Activated CD4-positive, alpha-beta T cell treated with anti-CD3 and anti-CD28 coated beads, Interleukin-2, amount 50 U/mL, for 1 hour (primary cell): Measurements from ENCODE around the gene RAB24.

Experiments
- DNase-seq: peaks from one replicate; pipeline ENCODE4 v3.0.0-alpha.2; 2020

RAB24 gene

DNA sequence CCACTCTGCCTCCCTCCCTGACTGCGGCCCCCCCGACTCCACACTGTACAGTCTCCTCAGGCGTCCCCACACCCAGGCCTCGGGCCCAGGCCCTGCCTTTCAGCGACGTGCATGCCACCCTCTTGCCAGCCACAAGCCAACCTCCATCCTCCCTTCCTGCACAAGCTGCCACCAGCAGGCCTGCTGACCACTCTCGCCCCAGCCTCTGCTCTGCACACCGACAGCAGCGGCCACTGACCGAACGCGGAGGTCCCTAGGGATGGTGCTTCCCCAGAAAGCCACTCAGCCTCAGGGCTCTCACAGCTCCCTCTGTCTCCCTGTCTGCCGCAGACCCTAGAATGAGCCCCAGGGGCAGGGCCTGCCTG is 29.4 kb upstream of the RAB24 start:
- DNase-seq, result no peak

- no peak for DNase-seq
Observed at GRCh38 chr5:177332031-177332895, 28.7 kb upstream of the RAB24 start.

GRCh38 chr5:177330991-177331842 is 27.7 kb upstream of the RAB24 start:
- DNase-seq, result no peak

DNA sequence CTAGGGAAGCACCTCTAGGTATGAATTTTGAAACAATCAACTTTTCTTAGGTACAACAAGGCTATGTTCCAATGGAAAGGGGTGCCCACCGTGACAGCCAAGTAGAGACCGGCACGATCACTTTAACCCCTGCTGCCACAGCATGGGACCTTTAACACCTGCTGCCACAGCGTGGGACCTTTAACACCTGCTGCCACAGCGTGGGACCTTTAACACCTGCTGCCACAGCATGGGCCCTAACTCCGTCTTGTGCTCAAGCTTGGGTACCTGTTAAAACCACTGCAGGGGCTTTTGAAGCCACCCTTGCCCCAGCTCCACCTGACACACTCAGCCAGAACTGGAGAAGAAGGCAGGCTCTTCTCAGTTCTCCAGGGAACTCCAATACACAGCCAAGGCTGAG is 26.4 kb upstream of the RAB24 start:
- DNase-seq, result no peak

- no peak for DNase-seq
Observed at GRCh38 chr5:177328545-177329231, 25.2 kb upstream of the RAB24 start.

- no peak for DNase-seq
Observed at GRCh38 chr5:177327539-177328522, 24.3 kb upstream of the RAB24 start.

DNA sequence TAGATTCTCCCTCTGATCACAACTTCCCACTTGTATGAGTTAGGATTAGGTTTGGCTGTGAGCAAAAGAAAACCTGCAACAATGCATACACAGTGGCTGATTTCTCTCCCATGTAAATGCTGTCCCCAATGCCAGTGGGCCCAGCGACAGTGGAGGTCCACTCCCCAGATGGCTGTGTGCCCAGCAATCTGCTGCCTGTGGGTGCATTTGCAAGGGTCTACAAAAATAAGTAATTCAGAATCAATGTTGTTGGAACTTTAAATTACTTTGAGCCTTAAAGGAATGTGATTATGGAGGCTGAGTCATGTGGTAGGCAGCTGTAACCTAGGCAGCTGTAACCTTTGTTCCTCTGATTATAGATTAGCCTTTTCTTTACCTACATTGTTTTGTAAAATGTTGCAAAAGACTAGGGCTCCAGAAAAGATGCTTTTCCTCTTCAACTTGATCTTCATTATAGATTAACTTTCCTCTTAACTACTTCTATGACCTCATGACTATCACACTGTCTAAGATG is 22.4 kb upstream of the RAB24 start:
- no peak for DNase-seq

DNA sequence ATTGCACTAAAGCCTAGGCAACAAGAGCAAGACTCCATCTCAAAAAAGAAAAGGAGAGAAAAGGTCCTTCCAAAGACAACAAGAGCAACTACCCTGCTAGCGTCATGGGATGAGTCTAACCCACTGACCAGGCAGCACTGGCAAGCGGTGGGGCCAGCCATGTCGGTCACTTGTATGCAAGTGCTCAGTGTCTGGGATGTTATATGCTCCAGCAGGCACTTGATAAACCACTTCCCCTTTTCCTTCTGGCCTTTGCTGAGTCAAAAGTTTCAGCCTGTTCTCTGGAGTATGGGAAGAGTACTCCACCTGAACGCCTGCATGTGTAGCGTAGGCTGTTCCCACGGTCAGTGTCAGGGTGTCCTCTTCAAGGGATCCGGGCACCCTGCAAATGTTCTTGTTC is 17.4 kb upstream of the RAB24 start:
- DNase-seq, result no peak

DNA sequence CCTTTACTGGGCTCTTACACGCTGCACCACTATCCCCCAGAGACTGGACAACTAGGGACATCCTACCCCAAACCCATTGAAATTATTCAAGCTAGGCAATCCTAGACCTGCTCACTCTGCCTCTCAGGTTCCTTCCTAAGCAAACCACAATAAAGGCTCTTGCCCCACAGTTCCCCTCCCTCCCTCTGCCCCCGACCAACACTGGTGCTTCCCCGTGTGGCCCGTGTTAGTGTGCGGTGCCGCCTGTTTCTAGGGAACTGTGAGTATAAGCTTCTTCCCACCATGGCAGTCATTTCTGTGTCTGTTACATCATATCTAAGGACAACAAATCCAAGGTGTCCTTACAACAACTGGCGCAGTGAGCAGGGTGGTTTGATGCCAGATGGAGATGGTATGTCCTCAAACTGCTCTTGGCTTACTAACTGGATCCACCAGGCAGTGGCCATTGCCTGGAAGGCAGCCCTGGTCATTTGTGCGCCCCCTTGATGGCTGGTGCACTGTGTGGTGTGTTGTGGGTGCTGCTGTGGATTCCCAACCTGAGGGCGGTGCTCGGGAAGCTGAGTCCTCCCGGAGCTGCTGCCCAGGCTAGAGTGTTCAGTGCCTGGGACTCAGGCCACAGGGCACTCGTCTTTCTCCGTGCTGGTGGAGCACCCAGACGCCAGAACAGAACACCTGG is 16.5 kb upstream of the RAB24 start:
- no peak for DNase-seq

DNA sequence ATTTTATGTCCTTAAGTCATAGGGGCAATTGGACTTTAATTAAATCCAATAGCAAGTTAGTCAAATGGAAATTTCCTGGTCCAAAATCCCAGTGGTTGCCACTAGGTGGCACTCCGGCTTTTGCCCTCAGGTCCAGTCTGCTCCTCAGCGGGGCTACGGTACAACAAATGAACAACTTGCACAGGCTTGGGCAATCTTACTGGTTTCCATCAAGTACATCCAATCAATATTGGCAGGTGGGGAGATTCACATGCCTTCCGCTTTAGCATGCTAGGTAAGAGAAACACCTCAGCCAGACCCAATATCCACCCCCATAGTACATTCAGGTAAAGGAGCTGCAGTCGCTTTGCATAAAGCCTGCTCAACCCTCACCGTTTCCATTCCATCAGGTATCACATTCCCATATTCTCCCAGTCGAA is 14.4 kb upstream of the RAB24 start:
- DNase-seq, result peak; percentile 76

GRCh38 chr5:177316005-177316404 is 12.5 kb upstream of the RAB24 start:
- DNase-seq, result no peak

DNA sequence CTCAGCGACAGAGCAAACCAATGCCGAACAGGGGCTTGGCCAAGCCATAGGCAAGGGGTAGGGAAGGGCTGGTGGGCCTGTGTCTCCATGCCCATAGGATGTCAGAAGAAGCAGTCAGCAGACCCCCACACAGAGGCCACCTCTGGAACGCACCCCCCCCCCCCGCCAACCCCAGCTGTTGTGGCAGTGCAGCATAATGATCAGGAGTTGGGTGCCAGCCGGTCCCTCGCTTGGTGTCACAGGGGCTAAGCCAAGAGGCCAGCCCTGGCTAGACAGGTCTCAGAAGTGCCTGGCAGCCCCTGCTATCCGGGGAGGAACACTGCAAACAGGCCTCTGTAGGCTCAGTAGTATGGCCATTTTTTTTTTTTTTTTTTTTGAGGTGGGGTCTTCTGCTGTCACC is 11.9 kb upstream of the RAB24 start:
- no peak for DNase-seq

DNA sequence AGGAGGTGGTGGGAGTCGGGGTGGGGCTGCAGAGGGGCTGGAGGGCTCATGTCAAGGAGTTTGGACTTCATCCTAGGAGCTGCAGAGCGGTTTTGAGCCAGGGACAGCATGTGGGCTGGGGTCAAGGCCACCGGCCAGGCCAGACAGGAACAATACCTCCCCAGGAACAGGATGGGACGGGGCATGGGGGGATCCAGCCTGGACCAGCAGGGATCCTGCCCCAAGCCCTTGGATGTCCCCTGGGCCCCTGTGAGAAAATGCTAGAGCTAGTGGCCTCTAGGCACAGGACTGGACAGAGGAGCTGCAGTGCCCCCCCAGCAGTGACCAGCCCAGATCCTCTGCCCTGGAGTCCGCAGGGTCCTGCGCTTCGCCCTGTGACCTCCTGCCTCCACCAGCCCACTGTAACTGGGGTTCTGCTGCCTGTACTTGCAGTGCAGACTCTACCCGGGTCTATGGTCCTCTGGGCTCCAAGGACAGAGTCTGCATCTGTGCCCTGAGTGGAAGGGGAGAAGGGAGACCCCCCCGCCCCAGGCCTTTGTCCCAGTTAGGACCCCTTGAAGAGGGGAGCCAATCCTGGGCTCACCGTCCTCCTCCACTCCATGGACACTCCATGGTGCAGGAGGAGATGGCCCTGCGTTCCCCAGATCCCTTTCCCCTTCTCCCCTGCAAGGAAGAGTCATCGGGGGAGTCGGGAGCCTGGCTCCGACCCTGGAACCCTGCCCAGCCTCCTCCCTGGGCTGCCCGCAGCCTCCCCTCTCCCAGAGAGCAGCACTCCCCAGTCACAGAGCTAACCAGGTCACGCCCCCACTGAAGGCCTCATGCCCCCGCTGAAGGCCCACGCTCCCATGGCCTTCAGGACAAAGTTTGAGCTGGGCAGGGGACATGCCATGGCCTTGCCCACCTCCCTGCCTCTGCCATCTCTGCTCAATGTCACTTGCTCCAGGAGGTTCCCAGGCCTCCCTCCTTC is 11.1 kb upstream of the RAB24 start:
- DNase-seq, result no peak

DNA sequence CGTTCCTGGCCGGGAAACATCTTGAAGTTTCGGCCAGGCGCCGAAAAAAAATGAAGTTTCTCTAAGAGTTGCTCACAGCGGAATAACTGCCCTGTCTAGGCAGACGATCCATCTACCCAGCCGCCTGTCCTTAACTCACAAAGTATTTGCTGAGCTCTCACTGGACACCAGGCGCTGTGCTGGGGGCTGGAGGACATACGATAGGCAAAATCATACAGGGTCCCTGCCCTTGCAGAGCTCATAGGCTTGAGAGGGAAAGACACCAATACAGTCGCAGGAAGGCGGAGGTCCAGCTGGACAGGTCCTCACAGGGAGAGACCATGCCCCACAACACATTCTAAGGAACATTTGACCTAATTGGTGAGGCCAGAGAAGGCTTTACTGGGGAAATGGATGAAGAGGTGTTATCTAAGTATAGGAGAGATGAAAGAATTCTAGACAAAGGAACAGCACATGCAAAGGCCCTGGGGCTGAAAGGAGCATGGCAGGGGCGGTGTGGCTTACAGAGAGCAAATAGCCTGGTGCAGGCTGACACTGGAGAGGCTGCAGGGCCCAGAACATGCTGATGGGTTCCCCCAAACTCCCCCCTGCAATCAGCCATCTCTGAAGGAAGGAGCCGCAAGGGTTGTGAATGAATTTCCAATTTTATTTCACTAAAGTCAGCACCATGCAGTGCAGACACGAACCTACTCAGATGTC is 10.2 kb upstream of the RAB24 start:
- DNase-seq, result no peak

DNA sequence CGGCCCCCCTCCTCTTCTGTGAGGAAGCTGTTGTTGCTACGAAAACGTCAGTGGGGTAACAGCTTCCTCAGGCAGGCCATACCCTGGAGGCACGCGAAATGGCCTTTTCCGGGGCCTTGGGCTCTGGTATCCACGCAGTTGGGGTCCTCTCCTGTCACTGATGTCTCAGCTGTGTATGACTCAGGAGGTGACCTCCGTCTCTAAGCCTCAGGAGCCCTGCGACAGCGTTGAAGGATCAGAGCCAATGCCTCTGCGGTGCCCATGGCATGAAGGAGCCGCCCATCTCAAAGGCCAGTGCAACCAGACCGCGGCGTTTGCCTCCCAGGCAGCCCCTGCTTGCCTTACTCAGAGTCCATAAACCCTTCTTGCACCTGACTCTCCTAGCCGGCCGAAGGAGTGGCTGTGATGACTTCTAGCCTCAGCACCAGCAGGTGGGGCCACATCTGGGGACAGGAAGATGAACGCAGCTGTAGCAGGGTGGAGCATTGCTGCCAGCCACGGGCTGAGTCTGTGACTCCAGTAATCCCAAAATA is 9.2 kb upstream of the RAB24 start:
- no peak for DNase-seq

GRCh38 chr5:177311723-177312648 is 8.5 kb upstream of the RAB24 start, which contains the start of gene MXD3:
Gene MXD3 (minus strand): TSS chr5:177311898. CDS start chr5:177311830, 68 bp downstream.
- DNase-seq, result peak; percentile 95

- DNase-seq, result no peak
Observed at GRCh38 chr5:177311392-177311722, 7.8 kb upstream of the RAB24 start.

GRCh38 chr5:177310757-177311391 is 7.4 kb upstream of the RAB24 start:
- DNase-seq, result no peak
